Gastroesophageal sphincter (tissue), 3 donors: ENCODE results near the gene DNMT1.

ENCODE experiments used
- EP300 ChIP-seq: sonication (generic); formaldehyde crosslinking; IDR thresholded peaks from one replicate; pipeline ENCODE4 v1.6.1; 2017; ENCODE audit warnings: antibody characterized with exemption, mild to moderate bottlenecking
- POLR2A ChIP-seq, 2 donors: fragments of 450-650 bp; IDR thresholded peaks; one replicate each; pipeline ENCODE4 v1.6.1; 2017; ENCODE audit warnings: antibody characterized with exemption in 2 of 2, mild to moderate bottlenecking in 2 of 2, moderate library complexity in 1 of 2
- TF ChIP-seq, protein P1 (sequence below), 4 experiments: fragments of 200-600 bp in 2 of 4; fragments of 450-650 bp in 2 of 4; sonication (generic) in 1 of 4; IDR thresholded peaks; one replicate each; pipeline ENCODE4 v1.5.1; 2017 to 2019; ENCODE audit warnings: antibody characterized with exemption in 4 of 4, mild to moderate bottlenecking in 2 of 4, moderate library complexity in 2 of 4

DNA sequence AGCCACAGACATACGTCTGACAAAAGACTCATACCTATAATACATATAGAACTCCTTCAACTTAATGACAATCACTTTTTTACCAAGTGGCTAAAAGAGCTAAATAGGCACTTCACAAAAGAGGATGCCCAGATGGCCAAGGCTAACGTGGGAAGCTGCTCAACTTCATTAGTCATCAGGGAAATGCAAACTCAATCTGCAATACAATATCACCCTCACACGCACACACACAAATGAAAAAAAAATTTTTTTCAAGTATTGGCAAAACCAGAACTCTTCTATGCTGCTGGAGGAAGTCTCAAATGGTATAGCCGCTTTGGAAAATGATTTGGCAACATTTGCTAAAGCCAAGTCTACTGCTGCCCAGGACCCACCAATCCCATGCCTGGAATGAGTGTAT lies 14.6 kb upstream of the DNMT1 start:
- TF ChIP-seq POLR2A (IDR thresholded peaks at IDR 0.05) (no peak), EP300 (no peak)
- TF ChIP-seq, protein P1, sequence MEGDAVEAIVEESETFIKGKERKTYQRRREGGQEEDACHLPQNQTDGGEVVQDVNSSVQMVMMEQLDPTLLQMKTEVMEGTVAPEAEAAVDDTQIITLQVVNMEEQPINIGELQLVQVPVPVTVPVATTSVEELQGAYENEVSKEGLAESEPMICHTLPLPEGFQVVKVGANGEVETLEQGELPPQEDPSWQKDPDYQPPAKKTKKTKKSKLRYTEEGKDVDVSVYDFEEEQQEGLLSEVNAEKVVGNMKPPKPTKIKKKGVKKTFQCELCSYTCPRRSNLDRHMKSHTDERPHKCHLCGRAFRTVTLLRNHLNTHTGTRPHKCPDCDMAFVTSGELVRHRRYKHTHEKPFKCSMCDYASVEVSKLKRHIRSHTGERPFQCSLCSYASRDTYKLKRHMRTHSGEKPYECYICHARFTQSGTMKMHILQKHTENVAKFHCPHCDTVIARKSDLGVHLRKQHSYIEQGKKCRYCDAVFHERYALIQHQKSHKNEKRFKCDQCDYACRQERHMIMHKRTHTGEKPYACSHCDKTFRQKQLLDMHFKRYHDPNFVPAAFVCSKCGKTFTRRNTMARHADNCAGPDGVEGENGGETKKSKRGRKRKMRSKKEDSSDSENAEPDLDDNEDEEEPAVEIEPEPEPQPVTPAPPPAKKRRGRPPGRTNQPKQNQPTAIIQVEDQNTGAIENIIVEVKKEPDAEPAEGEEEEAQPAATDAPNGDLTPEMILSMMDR (IDR thresholded peaks at IDR 0.05), result no peak
